Stimulated activated naive CD4-positive, alpha-beta T cell (primary cell): ENCODE results near the gene ENOSF1.
"Not testable (repeated sequence)": the region's sequence is repeated elsewhere in the genome, so short reads cannot be mapped to it uniquely, and the experiment has no call there.

ENCODE experiments used
- DNase-seq, 6 experiments: peaks; one replicate each; lab custom pipeline; 2025; lab: John Stamatoyannopoulos, UW

Gene ENOSF1

GRCh38 chr18:706405-706804 is 6.0 kb downstream of the ENOSF1 start:
- DNase-seq: no peak

DNA sequence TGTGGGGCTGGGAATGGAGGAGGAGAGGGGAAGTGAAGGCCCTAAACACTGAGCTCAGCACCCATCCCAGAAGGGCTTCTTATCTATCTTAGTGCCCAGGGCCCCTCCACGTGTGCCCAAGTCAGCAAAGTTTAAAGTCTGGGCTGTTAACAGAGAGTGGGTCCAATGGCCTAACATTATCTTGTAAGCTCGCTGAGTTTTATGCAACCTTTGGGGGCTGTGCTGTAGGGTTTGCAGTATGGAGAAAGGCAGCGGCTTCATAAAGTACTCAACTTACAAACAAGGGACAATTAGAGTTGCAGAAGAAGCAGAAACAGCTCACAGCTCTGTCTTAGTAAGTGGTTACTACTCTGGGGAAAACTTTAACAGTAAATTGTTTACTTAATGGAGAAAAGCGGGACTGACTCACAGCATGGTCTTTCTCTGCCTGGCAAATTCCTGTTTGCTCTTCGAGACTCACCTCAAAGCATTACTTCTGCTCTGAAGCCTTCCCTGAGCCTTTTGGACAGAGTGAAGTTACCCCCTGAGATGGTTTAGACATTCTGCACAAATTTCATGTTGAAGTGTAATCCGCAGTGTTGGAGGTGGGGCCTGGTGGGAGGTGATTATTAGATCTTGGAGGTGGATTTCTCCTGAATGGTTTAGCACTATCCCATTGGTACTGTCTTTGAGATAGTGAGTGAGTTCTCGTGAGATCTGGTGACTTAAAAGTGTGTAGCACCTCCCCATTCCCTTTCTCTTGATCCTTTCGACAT is 9.0 kb downstream of the ENOSF1 start:
- no peak for DNase-seq

GRCh38 chr18:697800-698199 is 14.6 kb downstream of the ENOSF1 start:
- DNase-seq: no peak

DNA sequence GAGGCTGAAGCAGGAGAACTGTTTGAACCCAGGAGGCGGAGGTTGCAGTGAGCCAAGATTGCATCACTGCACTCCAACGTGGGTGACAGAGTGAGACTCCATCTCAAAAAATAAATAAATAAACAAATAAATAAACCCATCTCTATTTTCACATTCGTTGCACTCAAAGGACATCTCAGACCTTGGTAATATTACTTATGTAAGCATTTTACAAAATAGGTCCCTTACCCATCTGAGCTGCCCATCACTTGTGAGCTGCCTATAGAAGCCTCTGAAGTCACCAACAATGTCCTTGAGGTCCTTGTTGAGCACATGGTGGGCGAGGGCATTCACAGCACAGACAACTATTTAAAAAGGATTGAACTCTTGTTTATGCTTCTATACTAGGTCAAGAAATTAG is 15.4 kb downstream of the ENOSF1 start:
- DNase-seq: no peak

DNA sequence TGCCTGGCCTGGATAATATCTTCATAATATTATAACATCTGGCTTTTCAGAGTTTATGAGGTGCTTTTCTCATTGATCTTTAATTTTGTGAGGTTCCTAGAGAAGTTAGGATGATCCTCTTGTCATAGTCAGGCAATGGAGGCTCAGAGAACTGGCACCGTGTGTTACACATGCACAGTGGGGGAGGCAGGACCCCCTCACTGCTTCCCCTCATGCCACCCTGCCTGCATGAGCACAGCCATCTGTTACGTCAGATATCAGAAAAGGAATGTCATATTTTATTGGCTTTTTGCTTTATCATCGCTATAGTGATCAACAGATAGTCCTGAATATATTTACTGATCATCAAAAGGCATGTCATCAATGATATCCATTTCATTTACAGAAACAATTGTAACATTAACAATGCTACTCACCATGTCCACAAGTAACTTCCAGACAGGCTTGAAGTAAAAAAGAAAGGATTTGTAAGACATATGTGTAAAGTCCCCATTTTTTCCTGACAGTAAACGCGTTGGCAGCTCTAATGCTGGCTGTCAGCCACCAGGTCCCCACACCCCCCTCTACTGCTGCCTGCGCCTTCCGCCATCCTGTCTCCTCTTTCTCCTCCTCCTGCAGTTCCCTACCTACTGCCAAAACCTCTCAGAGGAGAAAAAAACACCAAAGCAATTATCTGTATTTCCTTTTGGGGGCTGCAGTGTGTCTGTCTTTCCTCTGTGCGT is 18.8 kb downstream of the ENOSF1 start:
- no peak for DNase-seq

- no peak for DNase-seq
Observed at GRCh38 chr18:692824-693223, 19.6 kb downstream of the ENOSF1 start.

DNA sequence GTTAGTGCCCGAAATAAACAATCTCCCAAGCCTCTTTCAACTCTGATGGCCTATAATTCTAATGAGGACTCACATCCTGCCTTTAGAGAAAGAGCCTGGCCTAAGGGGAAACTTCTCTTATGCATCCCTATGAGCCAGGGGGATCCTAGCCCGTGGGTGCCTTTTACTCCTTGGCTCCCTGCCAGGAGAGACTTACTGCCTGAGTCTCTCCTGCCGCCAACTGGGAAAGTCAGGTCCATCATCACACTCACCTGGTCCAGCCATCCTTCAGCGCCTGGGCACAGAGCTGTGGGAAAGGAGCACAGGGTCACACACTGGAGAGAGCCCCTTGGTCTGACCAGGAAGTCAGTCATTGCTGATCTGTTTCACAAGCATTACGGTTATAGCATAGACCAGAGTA is 24.1 kb downstream of the ENOSF1 start:
- DNase-seq: no peak

DNA sequence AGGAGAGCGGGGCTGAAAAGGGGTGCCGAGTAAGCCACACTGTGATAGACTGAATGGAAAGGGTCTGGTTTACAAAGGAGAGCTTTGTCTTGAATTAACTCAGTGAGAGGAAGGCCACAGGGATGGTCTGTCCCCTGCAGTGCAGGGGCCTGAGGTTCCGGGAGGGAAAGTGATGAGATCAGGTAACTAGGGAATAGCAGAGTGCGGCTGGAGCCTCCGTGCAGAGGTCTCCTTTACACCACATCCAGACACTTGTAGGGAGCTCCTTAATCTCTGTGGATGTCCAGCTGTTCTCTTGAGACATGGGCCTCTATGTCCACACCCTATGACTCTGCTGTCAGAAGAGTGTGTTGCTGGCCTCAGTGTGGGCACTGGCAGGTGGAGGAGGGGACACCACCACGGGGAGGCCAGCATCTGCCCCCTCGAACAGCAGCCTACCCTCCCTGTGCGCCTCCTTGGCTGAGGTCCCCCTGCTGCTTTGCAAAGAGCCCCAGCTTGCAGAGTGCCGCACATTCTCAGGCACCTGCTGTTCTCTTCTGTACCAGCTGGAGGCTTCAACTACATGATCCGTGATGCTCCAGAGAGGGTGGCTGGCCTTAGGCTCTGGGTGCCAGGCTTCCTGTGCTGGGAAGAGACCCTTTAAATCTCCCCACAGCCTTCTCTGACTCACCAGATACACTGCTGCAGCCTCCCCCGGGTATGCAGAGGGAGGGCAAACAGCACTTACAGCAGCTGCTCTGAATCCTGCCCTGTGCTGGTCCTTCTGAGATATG is 25.9 kb downstream of the ENOSF1 start:
- DNase-seq: no peak

DNA sequence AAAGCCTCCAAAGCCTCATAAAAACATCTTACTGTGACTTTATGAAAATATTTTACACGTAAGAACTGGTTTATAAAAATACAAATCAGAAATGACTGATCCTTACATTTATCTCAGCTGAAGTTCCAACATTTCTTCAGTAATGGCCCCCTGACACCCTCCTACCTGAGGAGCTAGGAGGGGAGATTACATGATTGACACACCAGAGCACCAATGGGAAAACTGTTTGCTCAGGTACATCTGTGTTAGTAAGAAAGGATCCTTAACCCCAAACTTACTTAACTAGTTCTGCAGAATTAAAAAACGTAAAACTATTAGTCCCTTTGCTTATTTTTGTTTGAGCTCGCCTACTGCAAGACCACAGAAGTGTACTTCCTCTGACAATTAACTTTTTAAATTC is 27.0 kb downstream of the ENOSF1 start:
- no peak for DNase-seq

DNA sequence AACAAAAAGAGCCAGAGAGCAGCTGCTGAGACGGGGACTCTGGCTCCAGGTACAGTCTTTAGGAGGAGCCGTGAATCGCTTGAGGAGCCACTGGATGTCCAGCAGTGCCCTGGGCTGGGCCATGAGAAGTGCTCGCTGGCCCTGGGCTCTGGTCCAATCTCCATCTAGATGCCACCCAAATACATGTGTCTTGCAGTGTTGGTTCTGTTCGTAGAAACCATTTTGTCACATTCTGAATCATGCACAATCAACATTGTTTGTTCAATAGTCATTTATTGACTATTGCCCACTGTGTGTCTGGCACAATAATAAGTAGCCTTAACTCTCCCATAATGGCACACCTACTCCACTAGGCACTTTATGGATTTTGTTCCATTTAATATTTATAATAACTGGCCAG is 28.9 kb downstream of the ENOSF1 start:
- no peak for DNase-seq

- DNase-seq: no peak
Observed at GRCh38 chr18:682833-683232, 29.6 kb downstream of the ENOSF1 start.

DNA sequence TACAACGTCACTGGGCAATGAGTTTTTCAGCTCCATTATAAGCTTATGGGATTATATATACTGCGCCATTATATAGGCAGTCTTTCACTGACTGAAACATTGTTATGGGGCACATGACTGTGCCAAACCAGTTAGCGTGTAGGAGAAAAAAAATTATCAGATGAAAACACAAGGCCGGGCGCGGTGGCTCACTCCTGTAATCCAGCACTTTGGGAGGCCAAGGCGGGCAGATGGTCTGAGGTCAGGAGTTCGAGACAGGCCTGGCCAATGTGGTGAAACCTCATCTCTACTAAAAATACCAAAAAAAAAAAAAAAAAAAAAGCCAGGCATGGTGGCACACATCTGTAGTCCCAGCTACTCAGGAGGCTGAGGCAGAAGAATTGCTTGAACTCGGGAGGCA is 30.0 kb downstream of the ENOSF1 start:
- not testable (repeated sequence) for DNase-seq

DNA sequence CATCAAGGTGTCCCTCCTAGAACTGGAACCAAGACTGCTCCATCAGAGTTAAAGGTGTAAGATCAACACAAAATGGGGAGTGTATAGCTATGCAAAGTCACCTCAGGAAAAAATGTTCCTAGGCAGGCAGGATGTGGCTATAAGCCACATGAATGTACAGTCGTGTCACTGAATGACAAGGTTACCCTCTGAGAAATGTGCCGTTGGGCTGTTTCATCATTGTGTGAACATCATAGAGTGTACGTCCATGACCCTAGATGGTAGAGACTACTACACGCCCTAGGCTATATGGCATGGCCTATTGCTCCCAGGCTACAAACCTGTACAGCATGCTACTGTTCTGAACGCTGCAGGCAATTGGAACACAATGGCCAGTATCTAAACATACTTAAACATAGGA is 30.4 kb downstream of the ENOSF1 start:
- DNase-seq: peak in 3 of 6 experiments; percentile 53 to 57 (median 55)

DNA sequence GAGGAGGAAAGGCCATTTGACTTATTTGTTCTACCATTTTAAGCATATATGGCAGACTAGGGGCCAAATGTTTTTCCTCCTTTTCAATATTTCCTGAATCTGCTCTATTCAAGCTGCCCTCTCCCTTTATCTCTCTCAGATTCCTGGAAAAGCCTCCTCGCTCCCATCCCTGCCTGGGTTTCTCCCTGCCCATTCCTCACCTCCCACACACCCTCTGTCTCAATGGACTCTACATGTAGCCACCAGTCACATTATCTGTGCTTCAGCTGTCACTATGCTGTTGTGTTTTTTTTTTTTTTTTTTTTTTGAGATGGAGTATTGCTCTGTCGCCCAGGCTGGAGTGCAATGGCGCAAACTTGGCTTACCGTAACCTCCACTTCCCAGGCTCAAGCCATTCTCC is 32.0 kb downstream of the ENOSF1 start:
- no peak for DNase-seq

GRCh38 chr18:679516-679915 is 32.9 kb downstream of the ENOSF1 start:
- no peak for DNase-seq

- no peak for DNase-seq
Observed at GRCh38 chr18:678482-679182, 33.8 kb downstream of the ENOSF1 start.

- DNase-seq: no peak
Observed at GRCh38 chr18:677951-678381, 34.5 kb downstream of the ENOSF1 start.

GRCh38 chr18:677145-677544 is 35.3 kb downstream of the ENOSF1 start:
- DNase-seq: no peak

- no peak for DNase-seq
Observed at GRCh38 chr18:676736-677135, 35.7 kb downstream of the ENOSF1 start.

- no peak for DNase-seq
Observed at GRCh38 chr18:676069-676468, 36.4 kb downstream of the ENOSF1 start.

DNA sequence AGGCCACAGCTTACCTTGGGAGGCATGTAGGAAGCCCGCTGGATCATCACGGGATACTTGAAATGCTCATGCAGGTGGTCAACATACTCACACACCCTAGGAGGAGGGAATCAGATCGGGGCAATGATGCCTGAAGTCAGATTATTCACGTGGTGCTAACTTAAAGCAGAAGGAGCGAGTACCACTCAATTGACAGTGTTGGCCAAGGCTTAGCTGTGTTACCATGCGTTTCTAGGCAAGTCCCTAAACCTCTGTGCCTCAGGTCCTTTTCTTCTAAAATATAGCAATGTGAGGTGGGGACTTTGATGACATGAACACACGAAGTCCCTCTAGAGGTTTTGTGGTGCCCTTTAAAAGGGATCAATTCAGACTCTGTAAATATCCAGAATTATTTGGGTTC is 37.1 kb downstream of the ENOSF1 start:
- DNase-seq: no peak

- no peak for DNase-seq
Observed at GRCh38 chr18:673769-674168, 38.7 kb downstream of the ENOSF1 start.
